Stimulated activated CD4-positive, alpha-beta T cell treated with anti-CD3 and anti-CD28 coated beads, TNF-alpha, amount 100 ng/mL, for 48 hours (primary cell): Measurements from ENCODE around the gene GABARAP.

Experiments used
- DNase-seq, 3 donors: peaks; one replicate each; pipeline ENCODE4 v3.0.0-alpha.2; 2020; ENCODE audit warnings: low read depth in 3 of 3

The GABARAP gene

DNA sequence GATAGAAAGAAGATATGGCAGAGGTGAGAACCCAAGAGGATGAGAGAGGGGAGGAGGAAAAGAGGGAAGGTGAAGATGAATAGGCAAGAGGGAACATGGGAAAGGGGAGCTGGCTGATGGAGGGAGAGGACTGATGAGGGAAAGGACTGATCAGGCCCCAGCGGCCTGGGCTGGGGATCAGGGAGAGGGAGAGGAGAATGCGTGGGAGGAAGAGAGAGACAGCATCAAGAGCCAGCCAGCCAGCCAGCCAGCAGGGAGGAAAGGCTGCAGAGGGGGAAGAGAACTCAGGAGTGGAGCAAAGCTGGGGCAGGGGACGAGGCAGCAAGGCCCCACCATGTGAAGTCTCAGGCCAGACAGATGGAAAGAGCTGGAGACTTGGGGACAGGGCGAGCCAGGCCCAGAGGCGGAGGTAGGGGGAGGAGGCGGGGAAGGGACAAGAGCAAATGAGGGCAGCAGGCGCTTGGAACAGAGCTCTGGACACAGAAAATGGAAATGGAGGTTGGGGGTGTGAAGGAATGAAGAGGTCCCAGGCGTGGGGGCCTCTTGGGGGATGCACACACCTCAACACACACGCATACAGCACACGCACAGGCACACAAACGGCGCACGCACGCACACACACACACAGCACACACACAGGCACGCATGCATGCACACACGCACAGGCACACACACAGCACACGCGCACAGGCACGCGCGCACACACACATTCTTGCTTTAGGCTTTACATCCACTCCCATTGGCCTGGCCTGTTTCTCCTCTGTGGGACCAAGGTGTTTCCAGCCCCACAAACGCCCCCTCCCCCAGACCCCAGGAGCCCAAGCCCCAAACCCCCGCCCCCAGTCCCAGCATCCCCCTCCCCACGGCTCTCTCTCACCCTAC lies 34.9 kb downstream of the GABARAP start:
- no peak for DNase-seq

DNA sequence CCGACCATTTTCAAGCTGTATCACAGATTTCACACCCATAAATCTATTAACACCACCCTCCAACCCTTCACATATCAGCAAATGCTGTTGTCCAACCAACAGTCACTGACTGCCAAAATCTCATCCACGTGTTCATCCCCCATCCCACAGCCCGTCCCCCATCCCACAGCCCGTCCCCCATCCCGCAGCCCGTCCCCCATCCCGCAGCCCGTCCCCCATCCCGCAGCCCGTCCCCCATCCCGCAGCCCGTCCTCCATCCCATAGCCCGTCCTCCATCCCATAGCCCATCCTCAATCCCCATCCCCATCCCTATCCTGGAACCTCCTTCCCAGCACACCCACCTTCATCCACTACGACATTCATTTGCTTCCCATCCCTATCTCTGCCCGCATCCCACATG lies 36.7 kb downstream of the GABARAP start:
- no peak for DNase-seq

DNA sequence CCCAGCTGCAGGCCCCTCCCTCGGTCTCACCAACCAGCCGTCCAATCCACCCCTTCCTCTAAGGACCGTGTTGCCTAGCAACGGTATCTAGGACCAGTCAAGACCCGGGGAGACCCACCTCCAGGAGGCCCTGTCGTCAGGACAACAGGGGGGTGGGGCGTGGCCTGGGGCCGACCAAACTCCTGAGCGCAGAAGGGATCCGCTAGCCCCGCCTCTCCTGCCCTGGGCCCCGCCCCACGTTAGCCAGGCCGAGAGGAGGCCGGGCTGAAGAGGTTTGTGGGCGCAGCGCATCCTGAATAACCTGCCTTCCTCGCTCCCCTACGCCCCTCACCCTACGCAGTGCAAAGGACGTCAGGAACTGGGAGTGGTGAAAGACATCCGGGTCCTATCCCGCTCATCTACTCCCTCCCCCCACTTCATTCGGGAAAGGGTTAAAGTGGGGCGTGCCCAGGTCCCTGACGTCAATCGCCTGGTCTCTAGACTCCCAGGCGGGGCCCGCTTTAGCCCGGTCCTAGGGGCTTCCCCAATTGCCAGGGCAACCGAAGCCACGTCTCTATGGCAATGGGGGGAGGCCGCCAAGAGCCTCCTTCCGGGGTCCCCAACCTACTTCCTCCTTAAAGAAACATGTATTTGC lies 37.3 kb downstream of the GABARAP start:
- peak; percentile 72 to 88 (median 82) for DNase-seq

DNA sequence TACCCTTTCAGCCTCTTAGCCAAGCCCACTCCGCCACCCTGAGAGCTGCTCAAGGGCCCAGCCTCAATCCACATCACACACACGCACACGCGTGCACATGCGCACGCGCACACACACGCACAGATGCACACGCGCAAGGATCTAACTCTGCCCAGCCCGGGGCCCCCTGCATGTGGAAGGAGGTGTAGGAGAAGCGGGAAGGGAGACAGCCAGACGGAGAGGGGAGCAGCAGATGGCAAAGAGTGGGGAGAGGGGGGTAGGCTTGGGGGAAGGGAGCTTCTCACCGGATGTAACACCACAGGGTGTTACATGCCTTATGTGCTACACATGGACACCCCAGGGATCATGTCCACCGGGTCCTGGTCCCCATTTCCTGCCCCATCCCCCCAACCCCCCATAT lies 37.9 kb downstream of the GABARAP start:
- no peak for DNase-seq

DNA sequence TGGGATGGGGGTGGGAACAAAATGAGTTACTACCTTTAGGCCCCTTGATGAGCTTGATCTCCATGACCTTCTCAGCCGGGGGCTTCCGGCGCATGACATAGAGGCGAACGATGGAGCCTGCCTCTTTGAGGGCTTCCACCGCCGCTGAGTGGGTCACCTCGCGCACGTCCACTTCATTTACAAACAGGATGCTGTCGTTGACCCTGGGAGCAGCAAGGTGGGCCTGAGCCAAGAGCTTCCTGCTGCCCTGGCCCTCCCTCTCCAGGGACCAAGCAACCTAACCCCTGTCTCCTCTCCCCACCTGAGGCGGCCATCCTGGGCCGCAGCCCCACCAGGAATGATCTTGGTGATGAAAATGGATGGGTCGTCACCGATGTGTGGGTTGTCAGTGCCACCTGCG lies 38.9 kb downstream of the GABARAP start:
- no peak for DNase-seq

DNA sequence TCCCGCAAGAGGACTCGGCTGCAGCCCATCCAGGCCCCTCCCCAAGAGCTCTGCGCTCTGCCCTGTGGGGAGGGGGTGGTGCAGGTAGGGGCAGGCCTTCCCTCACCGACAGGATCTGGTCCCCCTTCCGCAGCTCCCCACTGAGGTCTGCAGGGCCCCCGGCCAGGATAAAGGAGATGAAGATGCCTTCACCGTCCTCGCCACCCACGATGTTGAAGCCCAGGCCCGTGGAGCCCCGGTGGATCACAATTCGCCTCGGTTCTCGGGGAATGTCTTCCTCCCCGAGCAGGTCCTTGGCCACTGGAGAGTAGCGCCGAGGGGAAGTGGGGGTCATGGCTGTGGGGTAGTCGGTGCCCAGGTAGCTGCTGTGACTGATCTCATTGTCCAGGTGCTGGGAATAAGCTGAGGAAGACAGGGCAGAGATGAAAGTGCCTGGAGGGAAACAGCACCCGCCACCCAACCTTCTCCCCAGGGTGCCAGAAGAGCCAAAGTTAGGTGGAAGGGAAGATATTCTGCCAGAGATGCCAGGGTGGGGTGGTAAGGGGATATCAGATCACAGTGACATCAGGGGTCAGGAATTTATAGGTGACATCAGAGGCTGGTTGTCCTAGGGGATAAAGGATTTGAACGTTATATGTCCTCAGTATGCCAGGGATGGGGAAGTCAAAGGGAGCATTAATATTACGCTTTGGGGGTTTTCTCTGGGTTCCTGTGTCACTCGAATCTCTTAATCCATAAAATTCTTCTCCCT lies 45.4 kb downstream of the GABARAP start:
- no peak for DNase-seq

DNA sequence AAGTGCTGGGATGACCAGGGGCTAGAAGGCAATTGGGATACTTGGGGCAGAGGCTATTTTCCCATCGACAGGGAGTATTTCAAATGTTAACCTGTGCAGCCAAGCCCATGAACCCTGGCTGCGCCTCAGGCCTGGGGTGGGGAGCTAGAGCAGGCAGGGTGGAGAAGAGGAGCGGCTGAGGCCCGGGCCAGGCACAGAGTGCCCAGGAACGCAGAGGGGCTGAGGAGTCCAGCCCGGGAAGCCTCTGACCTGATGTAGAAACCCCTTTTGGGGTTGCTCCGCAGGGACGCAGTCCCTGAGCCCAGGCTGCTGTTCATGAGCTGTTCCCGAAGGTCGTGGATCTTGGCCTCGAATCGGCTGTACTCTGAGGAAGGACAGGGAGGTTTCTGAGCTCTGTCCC lies 46.3 kb downstream of the GABARAP start:
- no peak for DNase-seq

DNA sequence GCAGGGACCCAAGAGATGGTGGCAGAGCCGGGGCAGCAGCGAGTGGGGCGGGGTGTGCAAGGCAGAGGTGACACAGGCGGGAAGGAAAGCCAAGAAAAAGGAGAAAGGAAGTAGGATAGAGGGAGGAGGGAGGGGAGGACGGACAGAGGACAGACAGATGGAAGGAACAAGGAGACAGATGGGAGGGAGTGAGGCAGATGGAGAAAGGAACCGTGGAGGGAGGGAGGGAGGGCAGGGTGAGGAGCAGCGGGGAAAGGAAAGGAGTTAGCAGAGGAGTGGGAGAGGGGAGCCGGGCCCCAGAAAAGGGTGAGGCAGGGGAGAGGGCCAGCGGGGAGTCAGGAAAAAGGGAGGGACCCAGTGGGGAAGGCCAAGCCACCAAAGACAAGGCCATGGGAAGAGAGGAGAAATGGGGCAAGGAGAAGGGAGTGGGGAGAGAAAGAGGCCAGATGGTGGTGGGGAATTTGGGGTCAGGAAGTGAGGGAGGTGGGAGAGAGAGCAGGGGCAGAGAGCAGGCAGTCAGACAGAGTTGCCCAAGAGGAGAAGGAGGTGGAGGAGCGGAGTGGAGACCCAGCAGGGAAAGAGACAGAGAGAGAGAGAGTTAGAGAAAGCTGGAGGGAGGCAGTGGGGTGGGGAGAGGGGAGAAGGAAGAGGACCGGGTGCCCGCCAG lies 49.8 kb downstream of the GABARAP start:
- no peak for DNase-seq

DNA sequence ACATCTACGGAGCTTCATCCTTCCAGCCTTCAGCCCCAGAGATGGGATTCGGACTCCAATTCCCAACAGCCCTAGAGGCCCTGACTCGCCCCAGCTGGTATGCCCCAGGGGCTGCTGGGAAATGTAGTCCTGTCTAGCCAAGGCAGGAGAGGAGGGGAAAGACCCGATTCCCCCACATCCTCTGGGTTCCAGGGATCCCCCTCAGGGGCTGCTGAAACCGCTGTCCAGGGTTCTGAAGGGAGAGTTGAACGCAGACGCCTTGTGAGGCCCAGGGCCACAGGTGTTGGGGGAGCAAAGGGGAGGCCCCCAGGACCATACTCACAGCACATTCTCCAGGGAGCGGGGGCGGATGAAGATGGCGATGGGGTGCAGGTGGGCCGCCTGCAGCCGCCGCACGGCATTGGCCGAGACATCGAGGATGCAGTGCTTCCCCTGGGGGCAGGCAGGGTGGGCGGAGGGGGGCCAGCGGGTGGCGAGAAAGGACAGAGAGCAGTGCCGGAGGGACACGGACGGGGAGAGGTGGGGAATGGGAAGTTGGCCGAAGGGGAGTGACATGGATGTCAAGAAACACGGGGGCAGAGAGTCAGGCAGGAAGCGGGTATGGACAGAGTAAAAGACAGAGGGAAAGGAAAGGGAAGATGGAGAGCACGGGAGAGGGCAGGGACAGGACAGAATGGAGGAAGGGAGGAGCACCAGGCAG lies 50.5 kb downstream of the GABARAP start:
- DNase-seq, result no peak

DNA sequence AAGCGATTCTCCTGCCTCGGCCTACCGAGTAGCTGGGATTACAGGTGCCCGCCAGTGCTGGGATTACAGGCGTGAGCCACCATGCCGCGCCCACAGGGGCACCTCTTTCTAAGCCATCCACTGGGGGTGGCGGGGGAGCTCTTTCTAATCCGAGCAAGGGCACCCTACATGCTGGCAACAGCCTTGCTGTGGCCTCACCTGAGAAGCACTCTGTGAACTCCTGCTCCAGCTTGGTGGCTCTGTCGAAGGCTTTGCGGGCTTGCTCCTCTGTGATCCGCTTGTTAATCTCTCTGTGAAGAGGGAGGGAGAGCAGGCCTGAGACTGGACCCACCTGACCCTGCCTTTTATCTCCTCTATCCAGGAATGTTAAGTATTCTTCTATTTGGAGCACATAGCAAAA lies 51.2 kb downstream of the GABARAP start:
- DNase-seq, result no peak

DNA sequence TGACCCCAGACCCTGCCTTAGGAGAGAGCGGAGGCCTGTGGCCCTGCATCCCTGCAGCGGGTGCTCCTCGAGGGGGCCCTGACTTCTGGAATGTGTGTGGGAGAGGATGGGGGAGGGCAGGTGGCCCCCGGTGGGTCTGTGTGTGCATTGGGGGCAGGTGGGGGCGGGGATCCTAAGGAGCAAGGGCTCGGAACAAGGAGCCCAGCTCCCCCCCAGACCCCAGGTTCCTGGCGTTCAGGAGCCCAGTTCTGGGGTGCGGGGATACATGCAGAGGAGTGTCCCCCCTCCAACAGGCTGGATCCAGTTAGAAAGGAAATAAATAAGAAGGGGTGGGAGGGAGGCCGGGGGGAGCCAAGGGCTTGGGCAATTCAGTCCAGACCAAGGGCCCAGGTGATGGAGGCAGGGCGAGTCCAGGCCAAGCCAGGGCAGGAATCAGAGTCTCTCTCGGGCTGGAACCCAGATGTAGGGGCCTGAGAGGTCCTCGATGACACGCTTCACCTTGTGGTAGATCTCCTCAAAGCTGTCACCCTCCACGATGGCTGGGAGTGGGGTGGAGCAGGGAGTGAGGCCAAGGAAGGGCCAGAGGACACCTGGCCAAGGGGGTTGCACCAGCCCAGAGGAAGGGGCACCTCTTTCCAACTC lies 51.9 kb downstream of the GABARAP start:
- no peak for DNase-seq
